Transverse colon (tissue), 4 donors: ENCODE results near the gene RAB37. TPM values are rescaled to one million over a fixed set of nuclear protein-coding genes. Genes with fewer than 3 reads are reported as not detected.

Source experiments
- DNase-seq: peaks from one replicate; pipeline ENCODE4 v3.0.0-alpha.2; 2019
- H3K27ac ChIP-seq, 4 donors: fragments of 200-600 bp; sonication (generic); 2 replicates each; pipeline ENCODE4 v1.5.1; 2016 to 2018; ENCODE audit warnings: inconsistent platforms in 4 of 4
- H3K27me3 ChIP-seq: fragments of 200-600 bp; sonication (generic); 2 replicates; pipeline ENCODE4 v1.5.1; 2017; ENCODE audit warnings: inconsistent platforms
- H3K36me3 ChIP-seq, 4 donors: fragments of 200-600 bp; sonication (generic); 2 replicates each; pipeline ENCODE4 v1.5.1; 2017 to 2019; ENCODE audit warnings: inconsistent platforms in 4 of 4
- H3K4me1 ChIP-seq, 4 donors: fragments of 200-600 bp; sonication (generic); 2 replicates each; pipeline ENCODE4 v1.5.1; 2017 to 2020; ENCODE audit warnings: inconsistent platforms in 4 of 4
- H3K4me3 ChIP-seq, 4 donors: fragments of 200-600 bp; sonication (generic); 1 replicate in 1 of 4; 2 replicates in 3 of 4; pipeline versions ENCODE4 v1.5.1 to v1.6.1; 2017 to 2019; ENCODE audit warnings: inconsistent platforms in 4 of 4
- H3K9me3 ChIP-seq, 2 donors: fragments of 200-600 bp; sonication (generic); 2 replicates each; pipeline ENCODE4 v1.5.1; 2017 to 2019; ENCODE audit warnings: inconsistent platforms in 2 of 2
- CTCF ChIP-seq, 5 experiments: fragments of 200-600 bp in 3 of 5; fragments of 450-650 bp in 2 of 5; sonication (generic) in 3 of 5; IDR thresholded peaks; 1 replicate in 2 of 5; 2 replicates in 3 of 5; pipeline ENCODE4 v1.5.1; 2016 to 2017; ENCODE audit warnings: antibody characterized with exemption in 5 of 5, inconsistent platforms in 3 of 5, mild to moderate bottlenecking in 2 of 5, moderate library complexity in 1 of 5
- EP300 ChIP-seq: sonication (generic); formaldehyde crosslinking; IDR thresholded peaks from one replicate; pipeline ENCODE4 v1.6.1; 2017; ENCODE audit warnings: antibody characterized with exemption, low read depth
- POLR2A ChIP-seq: fragments of 450-650 bp; IDR thresholded peaks from one replicate; pipeline ENCODE4 v1.6.1; 2016; ENCODE audit warnings: antibody characterized with exemption, mild to moderate bottlenecking, moderate library complexity
- POLR2AphosphoS5 ChIP-seq, 3 donors: sonication (generic); formaldehyde crosslinking; IDR thresholded peaks; one replicate each; pipeline ENCODE4 v1.6.1; 2016; ENCODE audit warnings: antibody characterized with exemption in 3 of 3
- WGBS, 2 donors: methylation state at CpG; one replicate each; pipeline ENCODE4 v1.1.5; 2018; ENCODE audit warnings: low coverage in 1 of 2; 5-methylcytosine and 5-hydroxymethylcytosine counted together
- in situ Hi-C, 4 donors: fragments of 200-750 bp; cut with MboI; loops; one replicate each; pipeline versions ENCODE4 v1.15.0 to v1.15.1; 2017; ENCODE audit warnings: low sequenced_read_pairs in 3 of 4, low pct_ligation_motif_present in 1 of 4, low pct_unique_long_range_greater_than_20kb in 1 of 4
- intact Hi-C: fragments of 100-400 bp; cut with DNase I; formaldehyde crosslinking; loops from one replicate; pipeline ENCODE4 v1.15.1; 2023; ENCODE audit warnings: low total_unique reads
- total RNA-seq, 4 donors: library from RNA; depleted of rRNA; stranded (reverse); fragments of >200 nt; gene quantifications; one replicate each; pipeline ENCODE4 v1.1.0, GENCODE V29; 2016

RAB37 gene
- total RNA-seq, 4 donors from 2014 or later: 5.2 to 10.5 (median 5.4) TPM; not detected in 1

- intact Hi-C loops: no loop called here
- no peak overlapping the region for H3K27ac ChIP-seq
- peaks cover 15% of the 10 kb centered on the region for H3K27me3 ChIP-seq
- in situ Hi-C loops: loop anchor here in 3 of 4 donors (10.0 to 25.0 kb wide), 2 partner anchors 77 to 130 kb away; partner anchors contain the start of genes FDXR (in 2 of the 3) and GRIN2C (in 2 of the 3)
- H3K4me1 ChIP-seq: peaks cover 0 to 11% (median 10%) of the 10 kb centered on the region in 4 donors
- DNase-seq: no peak
- no peaks in the 10 kb centered on the region for H3K9me3 ChIP-seq
- WGBS, 2 donors: 64 to 76% methylated on average over 6 to 12 of the region's 12 CpGs
- TF ChIP-seq POLR2AphosphoS5 (IDR thresholded peaks at IDR 0.05): no peak
- no peak for TF ChIP-seq POLR2A
- TF ChIP-seq CTCF (IDR thresholded peaks at IDR 0.05): no peak
- TF ChIP-seq EP300: no peak
- no peak overlapping the region for H3K4me3 ChIP-seq
- no peaks in the 10 kb centered on the region for H3K36me3 ChIP-seq
Measured at GRCh38 chr17:74732042-74732867, 4.8 kb upstream of the RAB37 start.

- H3K36me3 ChIP-seq: no peaks in the 10 kb centered on the region
- no peaks in the 10 kb centered on the region for H3K9me3 ChIP-seq
- intact Hi-C loops (no loop called here), in situ Hi-C loops (loop anchor here in 3 of 4 donors (10.0 to 25.0 kb wide), 2 partner anchors 79 to 129 kb away; partner anchors contain the start of genes FDXR (in 2 of the 3) and GRIN2C (in 2 of the 3))
- TF ChIP-seq POLR2A (no peak), EP300 (no peak), CTCF (IDR thresholded peaks at IDR 0.05) (no peak), POLR2AphosphoS5 (IDR thresholded peaks at IDR 0.05) (no peak)
- H3K27me3 ChIP-seq: peaks cover 28% of the 10 kb centered on the region
- H3K27ac ChIP-seq: no peak overlapping the region
- no peak overlapping the region for H3K4me3 ChIP-seq
- 54 to 61% methylated on average over 4 to 9 of the region's 9 CpGs for WGBS, 2 donors
- H3K4me1 ChIP-seq: peaks cover 4 to 24% (median 23%) of the 10 kb centered on the region in 4 donors
- no peak for DNase-seq
Measured at GRCh38 chr17:74733365-74734122, 3.5 kb upstream of the RAB37 start.

- no peak for DNase-seq
Measured at GRCh38 chr17:74734256-74734655, 2.8 kb upstream of the RAB37 start.

More at GRCh38 chr17:74734256-74734655, 2.8 kb upstream of the RAB37 start:
- H3K4me3 ChIP-seq: no peak overlapping the region
- H3K27me3 ChIP-seq: peaks cover 34% of the 10 kb centered on the region
- no peaks in the 10 kb centered on the region for H3K9me3 ChIP-seq
- H3K36me3 ChIP-seq: no peaks in the 10 kb centered on the region
- H3K27ac ChIP-seq: no peak overlapping the region
- in situ Hi-C loops: loop anchor here in 3 of 4 donors (10.0 to 25.0 kb wide), 2 partner anchors 79 to 128 kb away; partner anchors contain the start of genes FDXR (in 2 of the 3) and GRIN2C (in 2 of the 3)
- no peak for TF ChIP-seq POLR2A
- no peak for TF ChIP-seq EP300
- TF ChIP-seq POLR2AphosphoS5 (IDR thresholded peaks at IDR 0.05): no peak
- TF ChIP-seq CTCF (IDR thresholded peaks at IDR 0.05): no peak
- peaks cover 10 to 31% (median 28%) of the 10 kb centered on the region in 4 donors for H3K4me1 ChIP-seq
- intact Hi-C loops: no loop called here
- WGBS, 2 donors: 90% methylated on average over 3 of the region's 3 CpGs; no CpG with 5 or more reads in 1 of the 2 donors
